GM10266 (cell line): ENCODE results near the gene PADI2.

Experiments used
- DNase-seq: peaks from one replicate; pipeline ENCODE4 v3.0.0; 2012; ENCODE audit errors: extremely low spot score
- CTCF ChIP-seq: IDR thresholded peaks from 2 replicates; pipeline ENCODE4 v1.5.1; 2012; ENCODE audit warnings: mild to moderate bottlenecking, low read depth; ENCODE audit not compliant: control insufficient read depth, insufficient read depth; ENCODE audit errors: missing control alignments

Gene PADI2

GRCh38 chr1:17032741-17033140, 86.5 kb downstream of the PADI2 start:
- no peak for TF ChIP-seq CTCF
- no peak for DNase-seq

- no peak for DNase-seq
- no peak for TF ChIP-seq CTCF
Observed at GRCh38 chr1:17031436-17031835, 87.8 kb downstream of the PADI2 start.

- DNase-seq, result no peak
- no peak for TF ChIP-seq CTCF
Observed at GRCh38 chr1:17030206-17030605, 89.0 kb downstream of the PADI2 start.

GRCh38 chr1:17028662-17029188, 90.5 kb downstream of the PADI2 start:
- no peak for TF ChIP-seq CTCF
- no peak for DNase-seq

- no peak for TF ChIP-seq CTCF
- DNase-seq, result no peak
Observed at GRCh38 chr1:17027900-17028299, 91.4 kb downstream of the PADI2 start.

- no peak for TF ChIP-seq CTCF
- DNase-seq, result no peak
Observed at GRCh38 chr1:17027403-17027802, 91.8 kb downstream of the PADI2 start.

- no peak for DNase-seq
- TF ChIP-seq CTCF, result no peak
Observed at GRCh38 chr1:17024721-17025120, 94.5 kb downstream of the PADI2 start.

GRCh38 chr1:17023573-17023972, 95.7 kb downstream of the PADI2 start:
- no peak for TF ChIP-seq CTCF
- no peak for DNase-seq
